HG02852 (cell line): ENCODE results near the gene CLMP.

Experiments
- ATAC-seq: cut with Tn5 transposase; IDR thresholded peaks from one replicate; pipeline ENCODE4 v1.9.1; 2021; ENCODE audit warnings: mild to moderate bottlenecking, moderate library complexity; ENCODE audit not compliant: unreplicated experiment

Gene CLMP

DNA sequence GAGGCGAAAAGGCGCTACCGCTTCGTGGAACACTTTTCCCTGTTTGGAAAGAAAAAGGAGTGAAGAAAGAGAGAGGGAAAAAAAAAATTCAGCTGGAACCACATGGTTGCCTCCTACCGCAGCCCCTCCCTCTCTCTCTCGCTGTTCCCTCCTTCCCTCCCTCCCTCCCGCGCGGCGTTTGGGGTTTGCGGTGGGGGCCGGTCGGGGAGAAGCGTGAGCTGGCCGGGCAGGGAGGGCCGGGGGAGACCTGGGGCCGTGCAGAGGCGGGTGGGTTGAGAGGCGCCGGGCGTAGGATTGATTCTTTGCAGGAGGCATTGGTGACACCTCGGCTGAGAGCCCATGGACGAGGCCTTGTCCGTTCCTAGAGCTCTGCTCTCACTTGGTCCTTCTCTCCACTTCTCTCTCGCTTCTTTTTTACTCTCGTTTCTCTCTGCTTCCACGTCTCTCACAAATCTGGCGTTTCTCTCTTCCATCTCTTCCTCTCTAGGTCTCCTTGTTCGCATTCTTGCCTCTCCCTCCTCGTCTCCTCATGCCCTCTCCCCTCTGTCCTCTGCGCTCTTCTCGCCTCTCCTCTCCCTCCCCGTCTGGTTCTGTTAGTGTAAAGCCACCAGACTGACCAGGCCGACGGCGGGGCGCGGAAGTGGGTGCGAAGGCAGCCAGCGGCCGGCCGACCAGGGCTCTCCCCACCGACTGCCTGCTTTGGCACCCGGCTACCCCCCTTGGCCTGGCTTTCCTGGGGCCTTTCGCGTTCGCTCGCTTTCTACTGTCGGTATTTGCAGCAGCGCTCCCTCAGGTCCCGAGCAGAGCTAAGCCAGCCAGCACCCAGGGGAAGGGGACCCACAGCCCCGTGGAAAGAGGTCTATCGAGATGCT, at the start of gene CLMP:
Gene CLMP (minus strand): TSS at position 61 of the 872 bp plus-strand sequence. CDS start 308 bp downstream, outside the sequence.
- no peak for ATAC-seq

GRCh38 chr11:123241874-123242543, 47.0 kb upstream of the CLMP start:
- ATAC-seq, result no peak

DNA sequence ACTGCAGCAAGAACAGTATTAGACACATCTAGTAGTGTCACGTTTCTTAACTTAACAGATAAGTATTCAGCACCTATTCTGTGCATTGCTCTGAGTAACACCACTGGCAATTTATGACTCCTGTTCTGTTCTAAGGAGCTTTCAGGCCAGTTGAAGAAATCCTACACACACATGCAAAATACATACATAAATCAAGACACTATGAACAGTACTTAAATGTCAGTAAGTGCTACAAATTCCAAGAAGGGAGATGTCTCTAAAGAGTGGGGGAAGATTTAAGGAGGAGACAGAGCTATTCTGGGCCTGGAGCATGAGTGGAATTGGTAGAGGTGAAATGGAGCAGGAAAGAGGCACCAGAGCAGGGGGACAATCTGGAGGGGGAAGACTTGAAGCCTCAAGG, 46.2 kb upstream of the CLMP start:
- no peak for ATAC-seq

- no peak for ATAC-seq
These were observed 44.4 kb upstream of the CLMP start for GRCh38 chr11:123239191-123240150.

- no peak for ATAC-seq
These were observed 43.2 kb upstream of the CLMP start for GRCh38 chr11:123238297-123238696.

DNA sequence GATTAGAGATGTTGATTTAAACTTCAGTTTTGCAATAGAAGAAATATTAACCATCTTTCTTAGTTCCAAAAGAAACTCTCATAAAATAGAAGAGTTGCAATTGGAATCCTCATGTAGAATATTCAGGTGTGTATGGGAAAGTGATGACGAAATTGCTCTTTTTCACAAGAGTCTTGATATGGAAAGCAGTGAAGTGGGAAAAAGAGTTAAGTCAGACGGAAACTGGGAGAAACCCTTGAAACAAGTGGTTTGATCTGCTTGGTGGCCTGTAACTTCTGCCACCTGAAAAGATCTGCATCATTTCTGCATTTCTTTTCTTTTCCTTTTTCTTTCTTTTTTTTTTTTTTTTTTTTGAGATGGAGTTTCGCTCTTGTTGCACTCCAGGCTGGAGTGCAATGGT, 41.8 kb upstream of the CLMP start:
- no peak for ATAC-seq

GRCh38 chr11:123235656-123236261, 40.7 kb upstream of the CLMP start:
- ATAC-seq, result no peak

DNA sequence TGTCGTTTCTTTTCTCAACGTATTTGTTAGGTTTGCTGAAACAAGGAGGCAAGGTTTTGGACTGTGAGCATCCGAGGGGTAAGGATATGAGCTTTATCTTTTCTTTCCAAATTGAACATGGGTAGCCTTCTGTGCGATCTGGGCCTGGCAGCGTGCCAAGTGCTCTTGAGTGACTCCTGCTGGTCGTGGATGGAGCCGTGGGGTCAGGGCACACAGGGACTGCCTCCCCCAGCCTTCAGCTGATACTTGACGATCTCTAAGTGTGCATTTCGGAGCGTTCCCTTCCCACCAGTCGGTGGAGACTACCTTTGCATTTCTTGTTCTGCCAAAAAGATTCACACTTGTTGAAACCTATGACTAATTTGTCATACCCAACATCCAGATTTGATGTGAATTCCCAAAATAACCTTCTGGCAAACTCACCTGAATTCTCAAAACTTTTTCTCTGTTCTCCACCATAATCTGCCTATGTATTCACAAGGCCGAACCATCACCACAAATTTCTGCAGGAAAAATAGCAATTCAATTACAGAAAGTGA, 40.1 kb upstream of the CLMP start:
- no peak for ATAC-seq

DNA sequence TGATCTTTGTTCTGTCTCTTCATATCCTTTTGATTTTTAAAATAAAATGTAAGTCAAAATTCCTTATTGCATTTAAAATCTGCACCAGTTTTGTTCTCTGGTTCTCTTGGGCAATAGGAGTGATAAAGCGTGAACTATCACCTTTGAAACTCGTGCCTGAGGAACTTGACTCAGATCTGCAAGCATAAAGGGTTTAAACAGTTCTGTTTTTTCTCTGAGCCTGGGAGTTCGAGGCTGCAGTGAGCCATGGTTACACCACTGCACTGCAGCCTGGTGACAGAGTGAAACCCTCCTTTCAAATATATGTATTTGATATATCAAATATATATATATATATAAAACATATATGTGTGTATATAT, 38.9 kb upstream of the CLMP start:
- ATAC-seq, result no peak

- peak; percentile 84 for ATAC-seq
These were observed 38.4 kb upstream of the CLMP start for GRCh38 chr11:123233280-123233974.

DNA sequence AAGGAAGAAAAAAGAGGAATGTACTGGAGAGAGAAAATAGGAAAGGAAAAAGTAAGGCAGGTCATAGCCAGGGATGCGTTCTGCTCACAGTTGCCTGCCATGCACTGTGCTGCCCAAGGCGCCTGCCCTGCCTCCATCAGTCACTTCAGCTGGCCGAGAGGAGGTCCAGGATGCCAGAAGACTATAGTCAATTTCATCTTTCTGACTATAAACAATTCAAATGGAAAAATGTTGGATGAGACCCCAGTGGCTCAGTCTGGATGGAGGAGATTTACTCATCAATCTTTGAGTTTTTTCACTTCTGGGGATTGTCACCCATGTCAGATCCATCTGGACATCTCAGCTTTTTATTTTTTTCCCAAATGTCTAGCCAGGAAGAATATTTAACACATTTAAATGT, 36.7 kb upstream of the CLMP start:
- ATAC-seq, result no peak

DNA sequence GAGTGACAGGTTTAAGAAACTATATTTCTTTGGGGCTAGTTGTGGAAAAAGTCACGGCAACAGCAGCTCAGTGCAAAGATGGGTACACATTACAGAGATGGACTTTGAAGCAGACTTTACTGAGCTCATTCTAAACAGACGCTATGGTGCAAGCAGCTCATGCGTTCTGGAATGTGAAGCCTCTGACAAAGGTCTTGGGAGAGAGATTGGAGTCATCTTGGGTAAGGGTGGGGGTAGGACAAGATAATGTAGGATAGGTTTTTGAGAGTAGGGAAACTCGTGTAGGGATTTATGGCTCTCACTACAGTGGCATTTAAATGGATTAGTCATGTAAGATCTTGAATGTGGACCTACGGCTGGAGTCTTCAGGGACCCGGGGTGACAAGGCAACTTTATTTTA, 36.2 kb upstream of the CLMP start:
- ATAC-seq, result no peak

GRCh38 chr11:123230346-123230745, 35.3 kb upstream of the CLMP start:
- no peak for ATAC-seq

DNA sequence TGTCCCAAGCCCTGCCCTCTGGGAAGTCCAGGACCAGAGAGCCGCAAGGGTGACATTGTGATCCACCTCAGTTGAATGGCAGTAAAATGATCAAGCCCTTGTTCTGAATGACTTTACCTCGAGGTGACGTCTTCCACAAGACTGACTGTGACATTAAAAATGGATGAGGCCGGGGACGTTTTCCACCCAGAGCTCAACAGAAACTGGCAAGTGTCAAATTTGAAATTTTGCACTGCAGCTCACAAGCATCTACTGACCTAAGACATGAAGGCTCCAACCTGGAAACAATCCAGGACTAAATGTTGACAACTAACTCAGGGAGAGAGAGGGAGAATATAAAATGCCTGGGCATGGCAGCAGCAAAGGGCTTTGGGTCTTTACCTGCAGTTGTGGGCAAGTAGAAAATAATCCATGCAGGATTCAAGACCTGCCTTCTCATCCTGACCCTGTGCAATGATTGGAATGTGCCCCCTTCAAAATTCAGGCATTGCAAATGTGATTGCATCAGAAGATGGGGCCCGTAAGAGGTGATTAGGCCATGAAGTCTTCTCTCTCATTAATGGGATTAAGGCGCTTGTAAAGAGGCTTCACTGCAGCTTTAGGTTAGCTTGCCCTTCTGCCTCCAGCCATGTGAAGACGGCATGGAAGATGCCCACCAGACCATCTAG, 33.6 kb upstream of the CLMP start:
- no peak for ATAC-seq

DNA sequence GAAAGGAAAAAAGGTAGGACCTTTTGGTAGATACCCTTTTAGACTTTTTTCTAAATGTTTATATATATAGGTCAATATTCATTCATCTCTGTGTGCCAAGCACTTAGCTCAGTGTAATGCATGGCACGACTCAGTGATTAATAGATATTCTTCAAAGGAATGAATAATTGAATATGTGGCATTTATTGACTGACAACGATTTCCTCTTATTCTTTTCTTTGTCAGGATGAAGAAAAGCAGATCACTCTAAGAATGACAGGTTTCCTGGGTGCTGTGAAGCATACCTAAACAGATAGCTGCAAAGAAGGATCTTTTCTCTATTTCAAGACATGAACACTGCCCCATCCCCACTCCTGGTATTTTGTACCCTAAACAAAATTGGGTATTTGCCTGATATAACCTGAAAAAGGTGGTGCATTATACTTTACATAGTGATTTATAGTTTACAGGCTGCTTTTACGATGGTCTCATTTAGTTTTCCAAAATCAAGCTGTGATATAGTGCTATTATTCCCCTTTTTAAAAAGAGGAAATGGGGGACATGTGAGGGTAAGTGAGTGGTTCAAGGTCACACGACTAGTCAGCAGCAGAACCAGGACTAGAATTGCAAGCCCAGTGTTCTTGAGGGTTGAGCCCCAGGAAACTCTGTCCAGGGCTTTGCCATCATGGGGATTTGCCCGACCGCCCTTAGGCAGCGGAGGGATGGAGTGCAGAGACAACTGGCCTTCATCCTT, 32.9 kb upstream of the CLMP start:
- ATAC-seq, result no peak

GRCh38 chr11:123221584-123221983, 26.5 kb upstream of the CLMP start:
- ATAC-seq, result no peak

DNA sequence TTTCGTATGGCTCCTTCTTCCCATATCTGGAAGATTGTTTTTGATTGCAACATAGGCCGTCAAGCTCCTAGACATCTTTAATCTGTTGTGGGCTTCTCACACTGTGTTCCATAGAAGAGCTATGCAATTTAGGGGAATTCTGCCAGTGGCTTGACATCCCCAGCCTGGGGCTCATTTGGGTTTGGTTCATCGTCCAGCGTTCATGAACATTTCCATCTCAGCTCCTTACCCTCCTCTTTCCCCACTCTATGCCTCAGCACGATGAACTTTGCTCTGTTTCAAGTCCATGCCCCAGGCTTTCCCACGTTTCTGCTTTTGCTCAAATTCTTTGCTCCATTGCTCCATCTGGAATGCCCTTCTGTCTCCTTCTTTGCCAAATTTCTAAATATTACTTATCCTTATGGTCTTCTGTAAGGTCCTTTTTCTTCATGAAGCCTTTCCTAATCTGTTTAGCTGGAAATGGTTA, 26.1 kb upstream of the CLMP start:
- ATAC-seq, result no peak

DNA sequence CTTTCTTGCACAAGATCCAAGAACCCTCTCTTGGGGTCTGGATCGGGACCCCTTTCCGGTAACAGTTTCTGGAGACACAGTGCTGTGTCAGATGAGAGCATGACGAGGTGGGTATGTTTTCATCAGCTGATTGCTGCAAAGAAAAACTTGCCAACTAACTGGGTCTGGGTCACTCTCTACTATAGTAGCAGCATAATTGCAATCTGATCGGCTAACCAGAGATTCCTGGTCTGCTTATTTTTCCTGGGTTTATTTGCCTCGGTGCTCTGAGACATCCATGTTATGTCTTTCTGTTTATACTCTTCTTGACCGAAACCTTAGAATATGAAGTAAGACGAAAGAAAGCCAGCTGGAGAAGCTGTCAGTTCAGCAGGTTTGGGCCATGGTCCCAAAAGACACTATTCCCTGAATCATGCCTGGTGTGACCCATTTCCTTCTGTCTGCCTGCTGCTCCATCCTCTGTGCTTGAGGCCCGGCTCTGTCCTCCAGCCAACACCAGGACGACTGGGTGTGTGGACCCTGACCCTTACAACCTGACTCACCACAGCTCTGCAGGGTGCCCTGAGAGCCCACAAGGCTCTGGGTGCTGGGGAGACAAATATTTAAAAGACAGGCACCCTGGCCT, 24.1 kb upstream of the CLMP start:
- ATAC-seq, result no peak
